22Rv1 (cell line): Measurements from ENCODE around the gene PRR14.

Experiments
- H3K27ac ChIP-seq: fragments of 450-650 bp; 2 replicates; pipeline ENCODE4 v1.5.1; 2017
- CTCF ChIP-seq: fragments of 450-650 bp; IDR thresholded peaks from 2 replicates; pipeline ENCODE4 v1.5.1; 2017; ENCODE audit warnings: mild to moderate bottlenecking
- ZFX ChIP-seq: fragments of 450-650 bp; IDR thresholded peaks from 2 replicates; pipeline ENCODE4 v1.6.1; 2017; ENCODE audit warnings: antibody characterized with exemption, borderline replicate concordance

The PRR14 gene

GRCh38 chr16:30651124-30652004, 604 bp downstream of the PRR14 start:
- no peak for TF ChIP-seq ZFX
- TF ChIP-seq CTCF = peak; percentile 83
- H3K27ac ChIP-seq = peak overlapping the region; percentile 89

GRCh38 chr16:30652005-30652296, 1.2 kb downstream of the PRR14 start:
- TF ChIP-seq ZFX (no peak), CTCF (no peak)
- peak overlapping the region; percentile 89 for H3K27ac ChIP-seq

- peak overlapping the region; percentile 89 for H3K27ac ChIP-seq
- no peak for TF ChIP-seq CTCF
- TF ChIP-seq ZFX = no peak
Observed at GRCh38 chr16:30652718-30653117, 2.0 kb downstream of the PRR14 start.

GRCh38 chr16:30654856-30655255, 4.1 kb downstream of the PRR14 start:
- no peak overlapping the region for H3K27ac ChIP-seq
- no peak for TF ChIP-seq CTCF

GRCh38 chr16:30655815-30656347, 5.1 kb downstream of the PRR14 start:
- peak overlapping the region; percentile 98; the same call in 1 of the 2 replicates for H3K27ac ChIP-seq
- TF ChIP-seq ZFX (no peak), CTCF (no peak)

GRCh38 chr16:30656388-30656787, 5.6 kb downstream of the PRR14 start:
- H3K27ac ChIP-seq = peak overlapping the region; percentile 98
- no peak for TF ChIP-seq CTCF
- TF ChIP-seq ZFX = no peak
